Measurements from ENCODE around the gene SERPINB1.
A peak's percentile ranks its signal among the peaks of the same experiment; 100 is the strongest.

Gene SERPINB1

GRCh38 chr6:2790588-2791449 is 50.8 kb downstream of the SERPINB1 start:
- peak; percentile 73 for DNase-seq (ENCODE audit: extremely low spot score)
- CTCF ChIA-PET: interaction anchor here (0.7 to 4.1 kb wide), 51 partner anchors 9 to 1195 kb away, joined by 3 to 70 read pairs (median 4); partner anchors contain the start of gene SERPINB1
- POLR2A ChIA-PET: interaction anchor here (0.6 to 1.0 kb wide), 3 partner anchors 55 to 273 kb away, joined by 3 to 6 read pairs (median 5); no protein-coding TSS in a partner anchor
- TF ChIP-seq CTCF (IDR thresholded peaks at IDR 0.05; ENCODE audit: control extremely low read depth, extremely low read depth, low read depth, missing control alignments): peak; percentile 65

GRCh38 chr6:2786269-2786668 is 55.4 kb downstream of the SERPINB1 start:
- CTCF ChIA-PET: interaction anchor here (1.5 kb wide), 1 partner anchor 49 kb away, joined by 4 read pairs; no protein-coding TSS in a partner anchor
- no peak for TF ChIP-seq CTCF (IDR thresholded peaks at IDR 0.05; ENCODE audit: control extremely low read depth, extremely low read depth, low read depth, missing control alignments)
- DNase-seq (ENCODE audit: extremely low spot score): no peak
- POLR2A ChIA-PET: no interaction called here

GRCh38 chr6:2784930-2785329 is 56.7 kb downstream of the SERPINB1 start:
- POLR2A ChIA-PET: no interaction called here
- DNase-seq (ENCODE audit: extremely low spot score): no peak
- TF ChIP-seq CTCF (IDR thresholded peaks at IDR 0.05; ENCODE audit: control extremely low read depth, extremely low read depth, low read depth, missing control alignments): no peak
- CTCF ChIA-PET: interaction anchor here (2.2 to 2.4 kb wide), 2 partner anchors 12 to 147 kb away, joined by 6 to 9 read pairs; no protein-coding TSS in a partner anchor

- POLR2A ChIA-PET: interaction anchor here (0.7 kb wide), 1 partner anchor 117 kb away, joined by 3 read pairs; no protein-coding TSS in a partner anchor
- no peak for TF ChIP-seq CTCF (IDR thresholded peaks at IDR 0.05; ENCODE audit: control extremely low read depth, extremely low read depth, low read depth, missing control alignments)
- no peak for DNase-seq (ENCODE audit: extremely low spot score)
- CTCF ChIA-PET: interaction anchor here (0.9 to 2.5 kb wide), 5 partner anchors 11 to 148 kb away, joined by 3 to 9 read pairs (median 7); no protein-coding TSS in a partner anchor
Measured at GRCh38 chr6:2784061-2784460, 57.6 kb downstream of the SERPINB1 start.

GRCh38 chr6:2783188-2783963 is 58.3 kb downstream of the SERPINB1 start:
- POLR2A ChIA-PET: no interaction called here
- no peak for TF ChIP-seq CTCF (IDR thresholded peaks at IDR 0.05; ENCODE audit: control extremely low read depth, extremely low read depth, low read depth, missing control alignments)
- no peak for DNase-seq (ENCODE audit: extremely low spot score)
- CTCF ChIA-PET: interaction anchor here (0.9 to 5.0 kb wide), 8 partner anchors 8 to 149 kb away, joined by 3 to 29 read pairs (median 6); no protein-coding TSS in a partner anchor

GRCh38 chr6:2782825-2783187 is 58.9 kb downstream of the SERPINB1 start:
- ChIA-PET CTCF (interaction anchor here (1.0 to 5.0 kb wide), 7 partner anchors 9 to 149 kb away, joined by 3 to 29 read pairs (median 4); no protein-coding TSS in a partner anchor), POLR2A (no interaction called here)
- TF ChIP-seq CTCF (IDR thresholded peaks at IDR 0.05; ENCODE audit: control extremely low read depth, extremely low read depth, low read depth, missing control alignments): no peak
- no peak for DNase-seq (ENCODE audit: extremely low spot score)
